Measurements from ENCODE around the gene OPTC. TPM values are rescaled to one million over a fixed set of nuclear protein-coding genes. Genes with fewer than 3 reads are reported as not detected.

The OPTC gene
- total RNA-seq, 4 donors from 2014 or later, result not detected

- no peak for DNase-seq (ENCODE audit: low spot score)
- ATAC-seq (ENCODE audit: low FRiP score), result no peak
- no peak for TF ChIP-seq CTCF (IDR thresholded peaks at IDR 0.05)
Observed at GRCh38 chr1:203508463-203509073, 14.6 kb downstream of the OPTC start.

GRCh38 chr1:203509135-203509534 is 15.2 kb downstream of the OPTC start:
- no peak for ATAC-seq (ENCODE audit: low FRiP score)
- TF ChIP-seq CTCF (IDR thresholded peaks at IDR 0.05), result no peak
- no peak for DNase-seq (ENCODE audit: low spot score)

GRCh38 chr1:203511513-203511912 is 17.6 kb downstream of the OPTC start:
- DNase-seq (ENCODE audit: low spot score) (no peak), ATAC-seq (ENCODE audit: low FRiP score) (no peak)
- no peak for TF ChIP-seq CTCF (IDR thresholded peaks at IDR 0.05)

- DNase-seq (ENCODE audit: low spot score), result no peak
- no peak for TF ChIP-seq CTCF (IDR thresholded peaks at IDR 0.05)
- ATAC-seq (ENCODE audit: low FRiP score), result no peak
Observed at GRCh38 chr1:203511930-203512329, 18.0 kb downstream of the OPTC start.

- no peak for ATAC-seq (ENCODE audit: low FRiP score)
- no peak for TF ChIP-seq CTCF (IDR thresholded peaks at IDR 0.05)
- DNase-seq (ENCODE audit: low spot score), result no peak
Observed at GRCh38 chr1:203512517-203512847, 18.5 kb downstream of the OPTC start.

- ATAC-seq (ENCODE audit: low FRiP score), result peak; percentile 71
- TF ChIP-seq CTCF (IDR thresholded peaks at IDR 0.05), result no peak
Observed at GRCh38 chr1:203512848-203513584, 19.1 kb downstream of the OPTC start.

GRCh38 chr1:203513585-203514031 is 19.7 kb downstream of the OPTC start:
- DNase-seq (ENCODE audit: low spot score) (no peak), ATAC-seq (ENCODE audit: low FRiP score) (no peak)
- no peak for TF ChIP-seq CTCF (IDR thresholded peaks at IDR 0.05)

More at GRCh38 chr1:203512848-203513584, 19.1 kb downstream of the OPTC start:
- no peak for DNase-seq (ENCODE audit: low spot score)

Data from omental fat pad (tissue), 4 donors.